Cardiac septum (tissue), 1 donor: Measurements from ENCODE around the gene HIVEP1. TPM values are rescaled to one million over a fixed set of nuclear protein-coding genes. Genes with fewer than 3 reads are reported as not detected.
A peak's percentile ranks its signal among the peaks of the same experiment; 100 is the strongest.

Experiments used
- DNase-seq: peaks from one replicate; pipeline ENCODE4 v3.0.0-alpha.2; 2020; ENCODE audit warnings: low spot score
- intact Hi-C: fragments of 100-400 bp; cut with DNase I; formaldehyde crosslinking; loops from one replicate; pipeline ENCODE4 v1.14.0; 2022
- long read RNA-seq: library from polyadenylated mRNA; unstranded; transcript quantifications from one replicate; pipeline ENCODE4 v2.0.0, GENCODE V29; 2021
- total RNA-seq: library from RNA; stranded (reverse); fragmentation: NEBNext Ultra II Directional; extraction: Animal tissue kit (Norgen Biotek cat#: 25700); gene quantifications from one replicate; pipeline ENCODE4 v1.2.1, GENCODE V29; 2021
- donor health status: DM: no; HTN: no; CAD: no.

Gene HIVEP1
- 17.8 TPM for total RNA-seq
- long read RNA-seq, partial matches to known transcripts = 1 of 4 reads
- long read RNA-seq, other reads (novel, unspliced or antisense) = 3 of 4 reads

DNA sequence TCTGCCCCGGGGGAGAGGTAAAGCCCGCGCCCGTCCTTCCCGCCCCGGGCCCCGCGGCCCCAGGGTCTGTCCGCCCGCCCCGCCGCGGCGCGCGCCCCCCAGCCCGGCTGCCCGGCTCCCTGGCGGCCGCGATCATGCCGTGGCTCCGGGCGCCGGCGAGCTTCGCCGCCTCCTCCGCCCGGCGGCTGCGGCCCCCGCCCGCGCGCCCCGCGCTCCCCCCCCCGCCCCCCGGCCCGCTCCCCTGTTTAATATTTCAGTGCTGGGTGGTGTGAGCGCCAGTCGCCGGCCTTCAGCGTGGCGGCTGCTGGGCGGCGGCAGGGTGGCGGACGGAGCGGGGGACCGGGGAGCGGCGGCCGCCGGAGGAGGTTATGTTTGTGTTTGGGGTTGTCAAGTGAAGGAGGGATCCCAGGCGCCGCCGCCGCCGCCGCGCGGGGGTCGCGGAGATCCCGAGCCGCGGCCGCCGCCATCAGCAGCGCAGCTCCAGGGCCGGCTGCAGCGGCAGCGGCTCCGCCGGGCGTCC lies at the start of gene HIVEP1:
TSS of gene HIVEP1 (plus strand) at position 275 of the 520 bp plus-strand sequence. CDS start 3,317 bp downstream, outside the sequence.
- DNase-seq = no peak

DNA sequence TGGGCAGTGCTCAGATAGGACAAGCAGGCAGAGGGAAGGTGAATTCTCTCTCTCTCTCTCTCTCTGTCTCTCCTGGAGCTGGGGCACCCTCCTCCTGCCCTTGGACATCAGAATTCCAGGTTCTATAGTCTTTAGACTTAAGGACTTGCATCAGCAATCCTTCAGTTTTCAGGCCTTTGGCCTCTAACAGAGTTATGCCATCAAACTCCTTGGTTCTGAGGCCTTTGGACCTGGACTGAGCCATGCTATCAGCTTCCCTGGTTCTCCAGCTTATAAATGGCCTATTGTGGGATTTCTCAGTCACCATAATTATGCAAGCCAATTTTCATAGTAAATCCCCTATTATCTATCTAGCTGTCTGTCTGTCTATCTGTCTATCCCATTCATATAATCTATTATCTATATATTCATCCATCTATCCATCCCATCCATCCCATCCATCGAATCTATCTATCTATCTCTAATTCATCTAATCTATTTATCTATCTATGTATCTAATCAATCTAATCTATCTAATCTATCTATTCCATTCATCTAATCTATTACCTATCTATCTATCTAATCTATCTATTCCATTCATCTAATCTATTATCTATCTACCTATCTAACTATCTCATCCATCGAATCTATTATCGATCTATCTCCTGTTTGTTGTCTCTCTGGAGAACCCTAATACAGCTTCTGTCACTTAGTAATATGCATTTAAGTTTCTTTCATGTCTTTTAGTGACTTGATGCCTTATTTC lies 48.2 kb upstream of the HIVEP1 start:
- no peak for DNase-seq
- intact Hi-C loops = no loop called here

More for the DNA sequence above, at the start of gene HIVEP1:
- intact Hi-C loops = loop anchor here (5.0 kb wide), 2 partner anchors 355 to 405 kb away; no protein-coding TSS in a partner anchor

DNA sequence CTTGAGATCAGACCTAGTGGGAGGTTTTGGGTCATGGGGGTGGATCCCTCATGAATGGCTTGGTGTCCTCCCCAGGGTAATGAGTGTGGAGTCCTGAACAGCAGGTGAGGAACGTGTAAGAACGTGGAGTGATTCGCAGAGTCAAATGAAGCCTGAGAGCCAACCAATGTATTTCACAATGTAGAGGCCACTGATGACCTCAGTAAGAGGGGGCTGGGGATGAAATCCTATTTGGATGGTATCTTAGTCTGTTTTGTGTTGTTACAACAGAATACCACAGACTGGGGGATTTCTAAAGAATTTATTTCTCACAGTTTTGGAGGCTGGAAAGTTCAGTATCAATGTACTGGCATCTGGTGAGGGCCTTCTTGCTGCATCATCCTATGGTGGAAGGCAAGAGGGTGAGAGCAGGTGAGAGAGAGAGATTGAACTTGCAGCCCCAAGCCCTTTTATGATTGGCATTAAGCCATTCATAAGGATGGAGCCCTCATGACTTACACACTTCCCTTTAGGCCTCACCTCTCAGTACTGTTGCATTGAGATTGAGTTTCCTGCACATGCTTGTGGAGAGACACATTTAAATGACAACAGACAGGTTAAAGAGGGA lies 47.3 kb upstream of the HIVEP1 start:
- no peak for DNase-seq
- intact Hi-C loops = loop anchor here (5.0 kb wide), 1 partner anchor 42 kb away; no protein-coding TSS in a partner anchor

DNA sequence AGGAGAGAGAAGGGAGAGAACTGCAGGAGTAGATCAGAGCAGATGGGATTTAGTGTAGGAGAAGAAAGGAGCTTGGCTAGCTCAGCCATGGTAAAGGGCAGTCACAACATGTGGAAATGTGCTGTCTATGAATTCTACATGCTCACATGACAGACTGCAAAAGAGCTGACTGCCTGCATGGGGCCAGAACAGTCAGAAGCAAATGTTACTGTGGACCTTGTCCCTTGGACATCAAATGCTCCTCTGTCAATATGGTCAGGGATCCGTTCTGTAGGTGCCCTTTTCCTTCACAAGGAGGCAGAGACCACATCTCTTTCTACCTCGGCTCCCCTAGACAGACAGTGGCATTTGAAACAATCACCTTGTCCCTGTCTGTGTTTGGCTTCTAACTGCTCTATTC lies 46.6 kb upstream of the HIVEP1 start:
- intact Hi-C loops = loop anchor here (5.0 kb wide), 1 partner anchor 42 kb away; no protein-coding TSS in a partner anchor
- no peak for DNase-seq

DNA sequence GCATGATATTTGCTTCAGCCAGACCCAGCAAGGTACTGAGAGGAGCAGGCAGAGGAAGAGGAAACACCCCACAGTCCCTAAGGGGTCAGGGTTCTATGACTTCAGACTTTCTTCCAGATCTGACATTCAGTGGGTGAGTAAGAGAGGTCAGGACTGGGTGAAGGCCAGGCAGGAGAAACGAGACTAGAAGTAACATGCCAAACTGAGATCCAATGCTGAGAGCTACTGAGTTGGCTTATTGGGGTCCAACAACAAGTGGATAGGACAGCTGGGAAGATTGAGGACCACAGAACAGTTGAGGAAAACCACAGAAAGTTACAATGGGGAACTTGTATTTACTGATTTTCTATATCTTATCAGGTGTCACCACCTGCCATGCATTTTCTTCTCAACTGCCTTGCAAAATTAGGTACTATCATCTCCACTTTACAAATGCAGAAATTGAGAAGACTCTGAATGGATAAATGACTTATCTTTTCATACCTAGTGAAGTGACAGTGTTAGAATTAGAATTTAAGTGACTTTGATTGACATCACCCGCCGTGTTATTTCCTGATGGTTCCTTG lies 43.8 kb upstream of the HIVEP1 start:
- no peak for DNase-seq
- intact Hi-C loops = loop anchor here (5.0 kb wide), 1 partner anchor 39 kb away; no protein-coding TSS in a partner anchor

DNA sequence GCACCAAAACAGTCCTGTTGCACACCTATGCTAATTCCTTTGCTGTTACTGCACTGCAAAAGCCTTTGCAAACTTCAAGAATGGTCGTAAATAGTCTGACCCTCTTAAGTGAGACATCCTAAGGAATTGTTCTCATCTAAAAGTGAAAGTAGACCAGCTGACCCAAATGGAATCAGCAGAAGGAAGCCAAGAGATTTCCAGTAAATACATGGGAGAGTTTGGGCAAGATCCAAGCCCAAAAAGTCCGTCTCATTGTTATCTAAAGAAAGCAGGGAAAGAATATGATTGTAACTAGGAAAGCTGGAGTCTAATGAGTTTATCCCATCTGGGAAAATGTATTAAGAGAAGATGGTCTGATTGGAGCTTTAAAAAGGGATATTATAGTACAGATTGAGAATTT lies 43.0 kb upstream of the HIVEP1 start:
- no peak for DNase-seq
- intact Hi-C loops = loop anchor here (5.0 kb wide), 1 partner anchor 38 kb away; no protein-coding TSS in a partner anchor

DNA sequence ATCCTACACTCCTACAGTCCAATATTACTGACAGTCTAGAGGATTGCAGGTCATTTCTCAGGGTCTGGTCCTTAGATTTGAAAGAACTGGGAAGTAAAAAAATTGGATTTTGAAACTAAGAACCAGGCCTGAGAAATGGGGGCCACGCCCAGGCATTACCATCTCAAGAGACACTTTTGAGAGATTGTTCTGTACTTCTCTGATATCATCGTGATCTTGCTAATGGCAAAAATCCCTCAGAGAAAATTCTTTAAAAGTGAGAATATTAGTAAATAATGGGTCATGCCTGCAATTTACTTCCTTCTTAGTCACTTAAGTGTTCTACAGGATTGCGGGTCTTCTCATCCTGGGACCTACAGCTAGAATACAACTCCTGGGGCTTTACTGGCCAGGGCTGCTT lies 42.0 kb upstream of the HIVEP1 start:
- intact Hi-C loops = no loop called here
- DNase-seq = no peak

- DNase-seq = no peak
- intact Hi-C loops = no loop called here
Observed at GRCh38 chr6:11971154-11971553, 41.0 kb upstream of the HIVEP1 start.

DNA sequence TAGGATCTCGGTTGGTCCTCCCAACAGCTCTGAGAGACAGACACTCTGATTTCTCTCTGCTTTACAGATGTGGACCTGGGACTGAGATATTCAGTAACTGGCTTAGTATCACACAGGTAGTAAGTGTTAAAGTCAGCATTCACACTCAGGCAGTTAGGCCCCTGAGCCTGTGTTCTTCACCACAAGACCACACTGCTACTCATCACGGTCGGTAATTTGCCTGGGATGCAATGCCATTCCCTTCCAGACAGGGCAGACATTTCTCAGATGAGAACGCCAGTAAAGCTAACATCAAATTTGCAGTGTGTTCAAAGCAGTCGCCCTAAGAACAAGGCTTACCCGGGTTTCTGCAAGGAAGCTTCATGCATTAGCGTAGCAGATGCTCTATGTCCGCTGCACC lies 39.8 kb upstream of the HIVEP1 start:
- no peak for DNase-seq
- intact Hi-C loops = no loop called here

DNA sequence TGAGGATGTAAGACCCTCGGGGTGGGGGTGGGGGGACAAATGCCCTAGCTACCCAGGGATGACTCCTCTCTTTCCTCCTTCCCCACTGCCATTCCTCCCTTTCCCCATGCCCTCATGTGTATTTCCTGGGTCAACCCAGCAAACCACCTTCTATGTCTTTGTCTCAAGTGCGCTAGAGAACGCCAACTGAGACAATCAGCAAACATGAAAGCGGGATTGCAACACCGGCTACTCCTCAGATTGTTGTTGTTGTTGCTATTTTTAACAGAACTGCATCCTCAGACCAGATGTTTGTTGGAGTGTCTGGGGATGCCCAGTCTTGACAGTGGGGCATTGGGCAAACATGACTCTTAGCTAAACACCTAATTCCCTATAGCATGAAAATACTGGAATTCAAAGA lies 39.3 kb upstream of the HIVEP1 start:
- intact Hi-C loops = no loop called here
- no peak for DNase-seq

DNA sequence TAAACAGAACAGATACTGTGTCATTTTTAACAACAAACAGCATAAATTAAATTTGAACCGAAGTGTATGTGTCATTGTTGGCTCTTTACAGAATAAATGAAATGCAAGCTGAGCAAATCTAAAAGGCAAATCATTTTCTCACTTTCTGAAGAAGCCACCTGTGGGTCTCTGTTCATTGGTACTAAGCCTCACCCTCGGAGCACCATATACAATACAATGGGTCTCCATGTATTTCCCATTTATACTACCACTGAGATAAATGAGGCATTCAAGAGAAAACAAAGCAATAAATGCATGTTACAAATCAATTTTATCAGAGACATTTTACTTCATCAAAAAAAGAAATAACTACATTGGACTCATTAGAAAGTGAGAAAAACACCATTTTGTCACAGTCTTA lies 38.9 kb upstream of the HIVEP1 start:
- intact Hi-C loops = no loop called here
- DNase-seq = no peak

DNA sequence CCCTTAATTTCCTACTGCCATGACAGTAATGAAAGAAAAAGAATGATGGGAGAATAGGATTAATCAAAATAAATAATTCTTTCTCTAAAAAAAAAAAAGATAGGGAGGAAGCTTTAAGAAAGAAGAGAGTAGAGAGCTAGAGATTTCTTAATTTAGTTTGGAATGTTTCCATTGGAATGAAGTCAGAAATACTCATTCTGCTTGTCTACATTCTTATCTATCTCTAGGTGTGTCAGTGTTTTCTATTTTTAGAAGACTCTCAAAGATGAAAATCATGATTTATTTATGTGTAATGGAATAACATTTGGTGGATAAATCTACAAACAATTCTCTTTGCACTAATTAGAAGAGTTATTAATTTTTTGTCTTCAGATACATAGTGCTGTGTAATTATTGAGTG lies 38.0 kb upstream of the HIVEP1 start:
- intact Hi-C loops = no loop called here
- DNase-seq = no peak

GRCh38 chr6:11975353-11975977 lies 36.6 kb upstream of the HIVEP1 start:
- DNase-seq = peak; percentile 77
- intact Hi-C loops = no loop called here

- intact Hi-C loops = no loop called here
- DNase-seq = no peak
Observed at GRCh38 chr6:11976489-11976888, 35.6 kb upstream of the HIVEP1 start.

GRCh38 chr6:11977193-11977592 lies 34.9 kb upstream of the HIVEP1 start:
- DNase-seq = no peak
- intact Hi-C loops = no loop called here

GRCh38 chr6:11977738-11978137 lies 34.4 kb upstream of the HIVEP1 start:
- DNase-seq = no peak
- intact Hi-C loops = no loop called here

- intact Hi-C loops = no loop called here
Observed at GRCh38 chr6:11978169-11978987, 33.7 kb upstream of the HIVEP1 start.

GRCh38 chr6:11979866-11980265 lies 32.2 kb upstream of the HIVEP1 start:
- intact Hi-C loops = no loop called here
- no peak for DNase-seq

More at GRCh38 chr6:11978169-11978987, 33.7 kb upstream of the HIVEP1 start:
- DNase-seq = no peak

DNA sequence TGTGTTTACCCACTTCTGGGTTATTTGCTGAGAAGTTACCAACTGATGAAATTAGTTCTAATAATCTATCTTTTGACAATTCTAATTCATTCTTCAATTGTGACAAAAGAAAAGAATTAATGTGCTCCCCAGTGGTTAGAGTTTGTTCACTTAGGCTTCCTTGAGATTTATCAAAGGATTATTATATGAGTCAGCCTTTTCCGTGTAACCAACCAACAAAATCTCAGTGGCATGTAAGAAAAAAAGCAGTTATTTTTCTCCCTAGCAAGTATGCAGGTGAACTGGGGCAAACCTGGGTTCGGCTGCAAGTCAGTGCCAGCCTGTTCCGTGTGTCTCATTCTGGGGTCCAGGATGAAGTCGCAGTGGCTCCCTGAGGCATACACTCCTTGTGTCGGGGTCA lies 28.8 kb upstream of the HIVEP1 start:
- intact Hi-C loops = no loop called here
- DNase-seq = no peak
